ENCODE measurements around the gene MIF4GD. TPM values are rescaled to one million over a fixed set of nuclear protein-coding genes. Genes with fewer than 3 reads are reported as not detected.

MIF4GD gene
- total and polyA plus RNA-seq, 9 of the 15 experiments (the other 6 are each of a cell fraction or from before 2014, with no cell fraction given), result 11.8 to 63.8 (median 28.1) TPM

- no peak for TF ChIP-seq ZNF592 (IDR thresholded peaks at IDR 0.05)
- no peak for TF ChIP-seq ZC3H11A (IDR thresholded peaks at IDR 0.05; ENCODE audit: low read depth, low read length)
- no peak for TF ChIP-seq ID3 (CRISPR knock-in tag; IDR thresholded peaks at IDR 0.05)
- no peak for TF ChIP-seq ID3 (tag; IDR thresholded peaks at IDR 0.05)
- no peak for TF ChIP-seq ZNF311 (CRISPR knock-in tag; IDR thresholded peaks at IDR 0.05)
- no peak for TF ChIP-seq MBD2 (IDR thresholded peaks at IDR 0.05; ENCODE audit: borderline replicate concordance, low read depth)
- no peak for TF ChIP-seq HINFP (tag; conservative IDR thresholded peaks at IDR 0.05; ENCODE audit: low read depth)
- TF ChIP-seq ZNF766 (CRISPR knock-in tag; conservative IDR thresholded peaks at IDR 0.05), result no peak
- no peak for TF ChIP-seq ZNF740 (CRISPR knock-in tag; IDR thresholded peaks at IDR 0.05)
- TF ChIP-seq ZNF740 (tag; IDR thresholded peaks at IDR 0.05), result no peak
- peak in 1 of 2 experiments; percentile 58; a peak in 1 of 4 replicates for TF ChIP-seq HDAC1 (IDR thresholded peaks at IDR 0.05)
- TF ChIP-seq CREB3 (tag; conservative IDR thresholded peaks at IDR 0.05; ENCODE audit: low read depth), result no peak
- no peak for TF ChIP-seq ZNF3 (CRISPR knock-in tag; IDR thresholded peaks at IDR 0.05)
- TF ChIP-seq TAF9B (IDR thresholded peaks at IDR 0.05; ENCODE audit: partially characterized antibody), result no peak
- no peak for TF ChIP-seq THRA (IDR thresholded peaks at IDR 0.05)
- no peak for TF ChIP-seq MAFF (IDR thresholded peaks at IDR 0.05; ENCODE audit: low read length)
Observed at GRCh38 chr17:75295201-75296158, 24.4 kb upstream of the MIF4GD start (continued).

Data from K562 (cell line).